AG04450 (cell line): ENCODE measurements around the gene MXRA8. TPM values are rescaled to one million over a fixed set of nuclear protein-coding genes. Genes with fewer than 3 reads are reported as not detected.

Experiments
- CTCF ChIA-PET: fragments of 300-600, 350-600 bp; formaldehyde crosslinking; extraction: SDS; loops from one replicate; lab custom pipeline; 2022; ENCODE audit warnings: antibody characterized with exemption, inconsistent platforms; lab: Charles Lee
- POLR2A ChIA-PET: fragments of 350-600 bp; formaldehyde crosslinking; extraction: SDS; loops from one replicate; lab custom pipeline; 2021; ENCODE audit warnings: antibody characterized with exemption, inconsistent platforms; lab: Yijun Ruan, JAX
- DNase-seq: peaks from one replicate; pipeline ENCODE4 v3.0.0-alpha.2; 2011; ENCODE audit warnings: low read depth, low spot score
- H3K27ac ChIP-seq: one replicate; pipeline ENCODE4 v1.5.1; 2012; ENCODE audit warnings: low read depth, low read length, control low read depth
- H3K27me3 ChIP-seq: one replicate; pipeline ENCODE4 v1.6.0; 2012; ENCODE audit warnings: low read length; ENCODE audit not compliant: control insufficient read depth, insufficient read depth
- H3K4me3 ChIP-seq: 2 replicates; pipeline ENCODE4 v1.5.1; 2011; ENCODE audit warnings: mild to moderate bottlenecking, low read depth, low read length, control low read depth
- H3K9me3 ChIP-seq: 2 replicates; pipeline ENCODE4 v1.5.1; 2012; ENCODE audit warnings: low read length; ENCODE audit not compliant: control insufficient read depth, insufficient read depth
- CTCF ChIP-seq: IDR thresholded peaks from 2 replicates; pipeline ENCODE4 v1.5.1; 2011; ENCODE audit warnings: low read depth, low read length, control low read depth, inconsistent platforms
- polyA plus RNA-seq: library from polyadenylated mRNA; depleted of rRNA; stranded (reverse); fragments of >200 nt; gene quantifications from 2 replicates; pipeline ENCODE4 v1.2.3, GENCODE V29; 2011

The MXRA8 gene
- polyA plus RNA-seq, 1 experiment = 186 TPM

DNA sequence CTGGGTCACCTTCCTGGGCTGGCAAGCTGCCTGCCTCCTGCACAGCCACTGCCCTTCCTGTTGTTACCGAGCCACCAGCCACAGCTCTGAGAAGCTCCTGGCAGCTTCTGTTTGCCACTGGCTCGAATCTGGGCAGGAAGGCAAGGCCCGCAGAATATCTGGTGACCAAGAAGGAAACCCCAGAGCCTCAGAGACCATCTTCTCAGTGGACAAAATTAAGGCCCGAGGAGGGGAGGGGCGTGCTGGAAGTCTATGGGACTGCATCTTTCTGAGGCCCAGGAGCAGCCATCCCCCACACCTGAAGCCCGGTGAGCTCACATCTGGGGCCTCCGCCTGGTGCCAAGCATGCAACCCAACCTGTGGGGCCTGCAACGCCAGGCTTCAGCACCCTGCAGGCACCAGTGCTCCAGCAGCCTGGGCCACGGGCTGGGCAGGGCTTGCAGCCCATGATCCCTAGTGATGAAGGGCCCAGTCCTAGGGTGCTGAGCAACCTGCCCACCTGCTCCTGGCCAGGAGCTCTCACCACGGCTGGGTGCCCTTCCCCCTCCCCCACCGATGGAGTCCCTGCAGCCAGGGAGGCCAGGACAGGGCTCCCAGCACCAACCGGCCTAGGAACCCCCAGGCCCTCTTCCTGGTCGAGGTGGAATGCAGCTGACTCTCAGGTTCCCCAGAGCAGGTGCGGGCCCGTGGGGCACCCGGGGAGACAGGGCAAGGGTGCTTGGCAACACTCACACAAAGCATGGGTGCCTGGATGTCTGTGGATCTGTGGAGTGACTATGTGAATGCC, 32.9 kb downstream of the MXRA8 start:
- no peak for DNase-seq
- H3K27ac ChIP-seq = no peak overlapping the region
- POLR2A ChIA-PET = no interaction called here
- CTCF ChIA-PET = interaction anchor here (1.2 kb wide), 1 partner anchor 46 kb away, joined by 3 read pairs; no protein-coding TSS in a partner anchor
- TF ChIP-seq CTCF = no peak
- no peaks in the 10 kb centered on the region for H3K27me3 ChIP-seq
- H3K9me3 ChIP-seq = peaks cover 11% of the 10 kb centered on the region; the same call in 1 of the 2 replicates
- peak overlapping the region; percentile 86 for H3K4me3 ChIP-seq

DNA sequence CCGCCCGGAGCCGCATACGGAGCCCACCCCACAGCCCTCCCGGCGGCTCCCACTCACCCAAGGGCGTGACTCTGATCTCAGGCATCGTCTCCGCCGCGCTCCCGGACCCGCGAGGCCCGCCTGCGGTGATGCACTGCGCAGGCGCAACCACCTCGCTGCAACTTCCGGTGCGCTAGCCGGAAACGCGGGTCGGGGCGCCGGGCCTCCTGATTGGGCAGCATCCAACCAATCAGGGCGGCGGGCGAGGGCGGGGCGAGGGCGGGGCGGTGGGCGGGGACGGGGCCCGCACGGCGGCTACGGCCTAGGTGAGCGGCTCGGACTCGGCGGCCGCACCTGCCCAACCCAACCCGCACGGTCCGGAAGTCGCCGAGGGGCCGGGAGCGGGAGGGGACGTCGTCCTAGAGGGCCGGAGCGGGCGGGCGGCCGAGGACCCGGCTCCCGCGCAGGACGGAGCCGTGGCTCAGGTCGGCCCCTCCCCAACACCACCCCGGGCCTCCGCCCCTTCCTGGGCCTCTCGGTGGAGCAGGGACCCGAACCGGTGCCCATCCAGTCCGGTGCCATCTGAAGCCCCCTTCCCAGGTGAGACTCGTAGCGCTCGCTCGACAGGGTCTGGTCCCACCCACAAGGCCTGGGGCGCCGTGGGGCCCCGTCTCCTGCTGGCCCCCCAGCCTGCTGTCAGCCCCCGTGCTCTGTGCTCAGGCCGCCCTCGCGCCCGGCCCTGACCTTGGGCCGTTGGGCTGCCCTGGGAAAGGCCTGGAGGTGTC, 33.6 kb downstream of the MXRA8 start, which contains the start of the genes CPTP and INTS11:
CPTP (plus strand) TSS at position 279 of the 764 bp plus-strand sequence. CDS start 2,109 bp downstream, outside the sequence.
INTS11 (minus strand) TSS at position 137 of the 764 bp plus-strand sequence; CDS start at position 85, 52 bp downstream.
- Histone ChIP-seq H3K27ac (no peak within 1 kb of the TSS), H3K9me3 (peaks cover 4% of the 10 kb centered on the region; the same call in 1 of the 2 replicates), H3K27me3 (no peaks in the 10 kb centered on the region), H3K4me3 (peak within 1 kb of the TSS; percentile 86)
- no peak for TF ChIP-seq CTCF
- POLR2A ChIA-PET = no interaction called here
- DNase-seq = peak; percentile 73
- CTCF ChIA-PET = interaction anchor here (1.2 kb wide), 1 partner anchor 47 kb away, joined by 3 read pairs; no protein-coding TSS in a partner anchor

- ChIA-PET CTCF (interaction anchor here (1.0 kb wide), 1 partner anchor 292 kb away, joined by 3 read pairs; no protein-coding TSS in a partner anchor), POLR2A (no interaction called here)
- H3K4me3 ChIP-seq = peak overlapping the region; percentile 86
- no peak for DNase-seq
- H3K27me3 ChIP-seq = no peaks in the 10 kb centered on the region
- no peak overlapping the region for H3K27ac ChIP-seq
- no peak for TF ChIP-seq CTCF
- H3K9me3 ChIP-seq = no peaks in the 10 kb centered on the region; the same call in 1 of the 2 replicates
Observed at GRCh38 chr1:1324084-1324523, 34.3 kb downstream of the MXRA8 start.

DNA sequence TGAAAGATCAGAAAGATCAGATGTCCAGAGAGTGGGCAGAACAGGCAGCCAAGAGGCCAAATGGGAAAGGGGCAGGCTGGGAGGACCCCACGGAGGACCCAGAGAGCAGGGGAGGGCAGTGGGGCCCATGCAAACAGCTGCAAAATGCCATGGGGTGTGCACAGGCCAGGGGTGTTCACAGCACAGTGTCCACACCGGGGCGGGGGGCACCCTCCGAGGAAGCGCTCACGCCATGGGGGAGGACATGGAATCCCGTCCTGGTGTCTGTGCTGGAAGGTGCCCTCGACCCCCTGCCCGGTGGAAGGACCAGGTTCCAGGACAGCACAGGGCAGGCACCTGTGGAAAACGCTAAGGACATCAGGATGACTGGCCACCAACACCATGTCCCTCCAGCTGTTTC, 35.4 kb downstream of the MXRA8 start:
- Histone ChIP-seq H3K9me3 (no peaks in the 10 kb centered on the region; the same call in 1 of the 2 replicates), H3K27me3 (no peaks in the 10 kb centered on the region), H3K4me3 (0 out of 2 replicates have a peak overlapping the region, but pooled peaks have one; percentile 4), H3K27ac (no peak overlapping the region)
- TF ChIP-seq CTCF = no peak
- ChIA-PET POLR2A (no interaction called here), CTCF (interaction anchor here (1.0 kb wide), 1 partner anchor 291 kb away, joined by 3 read pairs; no protein-coding TSS in a partner anchor)
- no peak for DNase-seq
